Mammary epithelial cell (primary cell): ENCODE results near the gene EIF2B4.

Experiments
- EZH2 ChIP-seq: IDR thresholded peaks from 2 replicates; pipeline ENCODE4 v1.6.1; 2012; ENCODE audit warnings: low read length, inconsistent platforms, borderline replicate concordance
- TF ChIP-seq, protein P1 (sequence below), 2 donors: IDR thresholded peaks in 1 of 2; conservative IDR thresholded peaks in 1 of 2; 2 replicates each; pipeline ENCODE4 v1.5.1; 2011 to 2012; ENCODE audit warnings: inconsistent platforms in 2 of 2, low read length in 2 of 2, mild to moderate bottlenecking in 2 of 2, control low read depth in 1 of 2, low read depth in 1 of 2; ENCODE audit not compliant: insufficient read depth in 1 of 2; ENCODE audit errors: extremely low read depth in 1 of 2

- TF ChIP-seq, protein P1, sequence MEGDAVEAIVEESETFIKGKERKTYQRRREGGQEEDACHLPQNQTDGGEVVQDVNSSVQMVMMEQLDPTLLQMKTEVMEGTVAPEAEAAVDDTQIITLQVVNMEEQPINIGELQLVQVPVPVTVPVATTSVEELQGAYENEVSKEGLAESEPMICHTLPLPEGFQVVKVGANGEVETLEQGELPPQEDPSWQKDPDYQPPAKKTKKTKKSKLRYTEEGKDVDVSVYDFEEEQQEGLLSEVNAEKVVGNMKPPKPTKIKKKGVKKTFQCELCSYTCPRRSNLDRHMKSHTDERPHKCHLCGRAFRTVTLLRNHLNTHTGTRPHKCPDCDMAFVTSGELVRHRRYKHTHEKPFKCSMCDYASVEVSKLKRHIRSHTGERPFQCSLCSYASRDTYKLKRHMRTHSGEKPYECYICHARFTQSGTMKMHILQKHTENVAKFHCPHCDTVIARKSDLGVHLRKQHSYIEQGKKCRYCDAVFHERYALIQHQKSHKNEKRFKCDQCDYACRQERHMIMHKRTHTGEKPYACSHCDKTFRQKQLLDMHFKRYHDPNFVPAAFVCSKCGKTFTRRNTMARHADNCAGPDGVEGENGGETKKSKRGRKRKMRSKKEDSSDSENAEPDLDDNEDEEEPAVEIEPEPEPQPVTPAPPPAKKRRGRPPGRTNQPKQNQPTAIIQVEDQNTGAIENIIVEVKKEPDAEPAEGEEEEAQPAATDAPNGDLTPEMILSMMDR (conservative IDR thresholded peaks at IDR 0.05 in 1 of 2, IDR thresholded peaks at IDR 0.05 in 1 of 2; ENCODE audit: extremely low read depth in 1 of 2, insufficient read depth in 1 of 2, low read depth in 1 of 2, low read length in 2 of 2): no peak
- TF ChIP-seq EZH2: no peak
Observed at GRCh38 chr2:27314709-27315108, 55.4 kb downstream of the EIF2B4 start.
